HCT116 (cell line): Measurements from ENCODE around the gene TP53AIP1. TPM values are rescaled to one million over a fixed set of nuclear protein-coding genes. Genes with fewer than 3 reads are reported as not detected.

Experiments
- ATAC-seq: fragments of 200-7000 bp; cut with Tn5 transposase; 2 replicates; pipeline ENCODE4 v1.9.1; 2020; ENCODE audit warnings: mild to moderate bottlenecking, moderate library complexity
- BruUV-seq: library from RNA; stranded (reverse); fragments of 400-500 nt; replicated peaks from 2 replicates; lab custom pipeline; 2021; lab: Mats Ljungman, UMichigan
- CTCF ChIA-PET: fragments of 300-600 bp; sonication (Branson Sonifier 250); formaldehyde crosslinking; loops from one replicate; lab custom pipeline; 2021; ENCODE audit warnings: antibody characterized with exemption; lab: Charles Lee
- POLR2A ChIA-PET: fragments of 300-600, 350-600 bp; sonication (Branson Sonifier 250); formaldehyde crosslinking; loops from one replicate; lab custom pipeline; 2021; ENCODE audit warnings: antibody characterized with exemption; lab: Charles Lee
- RAD21 ChIA-PET, 2 experiments: fragments of 300-600 bp; sonication (Branson Sonifier 250); formaldehyde crosslinking; loops; one replicate each; lab custom pipeline; 2023; ENCODE audit warnings: low total read pairs in 2 of 2; ENCODE audit not compliant: uncharacterized antibody in 2 of 2, unreplicated experiment in 2 of 2, low non-redundant PET in 1 of 2; lab: Charles Lee
- DNase-seq: peaks from one replicate; pipeline ENCODE4 v3.0.0-alpha.2; 2010; ENCODE audit warnings: low read depth, low spot score
- H2AFZ ChIP-seq: fragments of 200-600 bp; shearing (Covaris generic), sonication (generic); 2 replicates; pipeline ENCODE4 v1.6.1; 2017; ENCODE audit warnings: low read depth, mixed run types, mixed read lengths, antibody characterized with exemption, low read length; ENCODE audit not compliant: poor library complexity, severe bottlenecking
- H3K27ac ChIP-seq: 2 replicates; pipeline ENCODE4 v1.5.1; 2012; ENCODE audit warnings: low read depth, low read length
- H3K27me3 ChIP-seq: fragments of 200-600 bp; sonication (generic); 2 replicates; pipeline ENCODE4 v1.6.1; 2016; ENCODE audit warnings: mixed run types, low read length, mixed read lengths; ENCODE audit not compliant: insufficient read depth
- H3K36me3 ChIP-seq, 2 experiments: fragments of 200-500 bp in 1 of 2; fragments of 200-600 bp in 1 of 2; sonication (Bioruptor generic) in 1 of 2; sonication (generic) in 1 of 2; 2 replicates each; pipeline versions ENCODE4 v1.5.1 to v1.6.1; 2014 to 2016; ENCODE audit warnings: low read length in 2 of 2, inconsistent platforms in 1 of 2, mixed read lengths in 1 of 2, mixed run types in 1 of 2; ENCODE audit not compliant: insufficient read depth in 2 of 2, control insufficient read depth in 1 of 2
- H3K4me1 ChIP-seq, 2 experiments: fragments of 200-600 bp in 1 of 2; sonication (generic) in 1 of 2; 2 replicates each; pipeline versions ENCODE4 v1.5.1 to v1.6.1; 2012 to 2017; ENCODE audit warnings: low read length in 2 of 2, inconsistent platforms in 1 of 2, mild to moderate bottlenecking in 1 of 2, mixed read lengths in 1 of 2, mixed run types in 1 of 2, moderate library complexity in 1 of 2; ENCODE audit not compliant: insufficient read depth in 2 of 2, control insufficient read depth in 1 of 2
- H3K4me2 ChIP-seq: fragments of 200-600 bp; sonication (generic); 2 replicates; pipeline ENCODE4 v1.6.1; 2017; ENCODE audit warnings: mixed run types, low read length, mixed read lengths
- H3K4me3 ChIP-seq, 2 experiments: fragments of 200-600 bp in 1 of 2; sonication (generic) in 1 of 2; replicated peaks in 1 of 2; 2 replicates each; pipeline ENCODE4 v1.5.1; 2011 to 2016; ENCODE audit warnings: low read length in 2 of 2, control low read depth in 1 of 2, low read depth in 1 of 2, mild to moderate bottlenecking in 1 of 2, mixed read lengths in 1 of 2, mixed run types in 1 of 2
- H3K79me2 ChIP-seq: fragments of 200-600 bp; sonication (generic); 2 replicates; pipeline ENCODE4 v1.6.1; 2017; ENCODE audit warnings: mild to moderate bottlenecking, mixed run types, low read length, moderate library complexity, mixed read lengths; ENCODE audit not compliant: insufficient read depth
- H3K9ac ChIP-seq: fragments of 200-600 bp; sonication (generic); 2 replicates; pipeline ENCODE4 v1.6.1; 2016; ENCODE audit warnings: low read length, mixed read lengths
- H3K9me2 ChIP-seq: fragments of 200-600 bp; sonication (generic), shearing (Covaris generic); 2 replicates; pipeline ENCODE4 v1.6.1; 2017; ENCODE audit warnings: mixed run types, mild to moderate bottlenecking, moderate library complexity; ENCODE audit not compliant: insufficient read depth
- H3K9me3 ChIP-seq, 2 experiments: fragments of 200-500 bp in 1 of 2; fragments of 200-600 bp in 1 of 2; sonication (Bioruptor generic) in 1 of 2; sonication (generic) in 1 of 2; 2 replicates each; pipeline ENCODE4 v1.6.1; 2014 to 2017; ENCODE audit warnings: low read length in 2 of 2, mixed read lengths in 2 of 2, inconsistent platforms in 1 of 2, low read depth in 1 of 2, mild to moderate bottlenecking in 1 of 2, mixed run types in 1 of 2, moderate library complexity in 1 of 2; ENCODE audit not compliant: control insufficient read depth in 1 of 2, insufficient read depth in 1 of 2
- H4K20me1 ChIP-seq: fragments of 200-600 bp; sonication (generic), shearing (Covaris generic); 2 replicates; pipeline ENCODE4 v1.6.1; 2017; ENCODE audit warnings: mixed run types, mild to moderate bottlenecking, moderate library complexity; ENCODE audit not compliant: insufficient read depth
- CEBPB ChIP-seq: IDR thresholded peaks from 2 replicates; pipeline ENCODE4 v1.6.1; 2012; ENCODE audit warnings: low read depth
- EGR1 ChIP-seq: IDR thresholded peaks from 2 replicates; pipeline ENCODE4 v1.6.1; 2012; ENCODE audit warnings: low read depth
- ELF1 ChIP-seq: IDR thresholded peaks from 2 replicates; pipeline ENCODE4 v1.6.1; 2012; ENCODE audit warnings: low read depth, borderline replicate concordance
- EZH2 ChIP-seq: fragments of 200-600 bp; sonication (generic); IDR thresholded peaks from 2 replicates; pipeline ENCODE4 v1.6.1; 2017; ENCODE audit warnings: antibody characterized with exemption, mixed run types
- EZH2phosphoT487 ChIP-seq: fragments of 200-600 bp; IDR thresholded peaks from 2 replicates; pipeline ENCODE4 v1.6.1; 2018; ENCODE audit warnings: antibody characterized with exemption, borderline replicate concordance
- FOSL1 ChIP-seq: IDR thresholded peaks from 2 replicates; pipeline ENCODE4 v1.6.1; 2012; ENCODE audit warnings: low read depth
- JUND ChIP-seq: IDR thresholded peaks from 2 replicates; pipeline ENCODE4 v1.6.1; 2012
- MAX ChIP-seq: IDR thresholded peaks from 2 replicates; pipeline ENCODE4 v1.6.1; 2012
- POLR2AphosphoS5 ChIP-seq: IDR thresholded peaks from 2 replicates; pipeline ENCODE4 v1.6.1; 2011; ENCODE audit warnings: mild to moderate bottlenecking, low read depth, low read length, moderate library complexity
- RAD21 ChIP-seq: IDR thresholded peaks from 2 replicates; pipeline ENCODE4 v1.6.1; 2012; ENCODE audit warnings: low read depth, mild to moderate bottlenecking
- SIN3A ChIP-seq: IDR thresholded peaks from 2 replicates; pipeline ENCODE4 v1.6.1; 2012; ENCODE audit warnings: low read depth
- SP1 ChIP-seq: IDR thresholded peaks from 2 replicates; pipeline ENCODE4 v1.6.1; 2012; ENCODE audit warnings: low read depth
- SRF ChIP-seq: IDR thresholded peaks from 2 replicates; pipeline ENCODE4 v1.6.1; 2012; ENCODE audit warnings: low read depth
- TCF7L2 ChIP-seq: IDR thresholded peaks from 2 replicates; pipeline ENCODE4 v1.7.0; 2011; ENCODE audit warnings: borderline replicate concordance, inconsistent platforms; ENCODE audit not compliant: insufficient read depth, insufficient read length; ENCODE audit errors: extremely low read depth
- YY1 ChIP-seq: IDR thresholded peaks from 2 replicates; pipeline ENCODE4 v1.6.1; 2011; ENCODE audit warnings: low read length, low read depth, moderate library complexity, mild to moderate bottlenecking; ENCODE audit not compliant: insufficient replicate concordance; ENCODE audit errors: extremely low read depth
- ZBTB33 ChIP-seq: IDR thresholded peaks from 2 replicates; pipeline ENCODE4 v1.6.1; 2011; ENCODE audit warnings: mild to moderate bottlenecking, low read length, moderate library complexity; ENCODE audit not compliant: insufficient replicate concordance; ENCODE audit errors: extremely low read depth
- ZNF274 ChIP-seq: fragments of 200-500 bp; sonication (Bioruptor generic); IDR thresholded peaks from 2 replicates; pipeline ENCODE4 v1.6.1; 2014; ENCODE audit warnings: mild to moderate bottlenecking, low read depth, low read length, inconsistent platforms
- intact Hi-C: fragments of 100-400 bp; cut with micrococcal nuclease; formaldehyde crosslinking; loops from 2 replicates; pipeline ENCODE4 v1.10.0; 2022
- total RNA-seq: library from RNA; stranded (reverse); gene quantifications from one replicate; pipeline ENCODE4 v1.2.1, GENCODE V29; 2021; ENCODE audit not compliant: unreplicated experiment

Gene TP53AIP1
- total RNA-seq, 1 experiment from 2014 or later: 0.15 TPM

- intact Hi-C loops: no loop called here
- Histone ChIP-seq H3K4me3 (no peak overlapping the region), H3K36me3 (no peaks in the 10 kb centered on the region), H4K20me1 (no peaks in the 10 kb centered on the region), H3K79me2 (no peaks in the 10 kb centered on the region), H3K9me3 (no peaks in the 10 kb centered on the region), H3K4me2 (no peak overlapping the region), H3K4me1 (no peaks in the 10 kb centered on the region), H3K27ac (no peak overlapping the region), H3K27me3 (no peaks in the 10 kb centered on the region), H3K9ac (no peak overlapping the region), H2AFZ (no peak overlapping the region), H3K9me2 (no peaks in the 10 kb centered on the region)
- ChIA-PET RAD21 (no interaction called here), CTCF (no interaction called here), POLR2A (no interaction called here)
- TF ChIP-seq SP1 (no peak), ELF1 (no peak)
- no peak for ATAC-seq
- no peak for DNase-seq
- no TSS peak for BruUV-seq
These were observed 17.4 kb downstream of the TP53AIP1 start for GRCh38 chr11:128925250-128925600.

GRCh38 chr11:128924510-128925249, 18.0 kb downstream of the TP53AIP1 start:
- no peak overlapping the region for H3K9ac ChIP-seq
- H3K27me3 ChIP-seq: no peaks in the 10 kb centered on the region
- ChIA-PET POLR2A (no interaction called here), RAD21 (no interaction called here), CTCF (no interaction called here)
- H2AFZ ChIP-seq: no peak overlapping the region
- no peaks in the 10 kb centered on the region for H3K79me2 ChIP-seq
- no peaks in the 10 kb centered on the region for H3K9me2 ChIP-seq
- no peak overlapping the region for H3K27ac ChIP-seq
- H3K36me3 ChIP-seq: no peaks in the 10 kb centered on the region
- BruUV-seq: no TSS peak
- DNase-seq (no peak), ATAC-seq (no peak)
- no peak overlapping the region for H3K4me3 ChIP-seq
- no peak overlapping the region for H3K4me2 ChIP-seq
- TF ChIP-seq MAX: no peak
- TF ChIP-seq EZH2phosphoT487: no peak
- TF ChIP-seq EGR1: no peak
- no peak for TF ChIP-seq YY1
- no peak for TF ChIP-seq RAD21
- no peak for TF ChIP-seq FOSL1
- no peak for TF ChIP-seq SIN3A
- no peak for TF ChIP-seq POLR2AphosphoS5
- TF ChIP-seq ZBTB33: no peak
- no peak for TF ChIP-seq SRF
- no peak for TF ChIP-seq CEBPB
- no peak for TF ChIP-seq EZH2
- no peak for TF ChIP-seq ZNF274
- TF ChIP-seq JUND: no peak
- TF ChIP-seq TCF7L2: no peak
- no peak for TF ChIP-seq ELF1
- H4K20me1 ChIP-seq: no peaks in the 10 kb centered on the region
- intact Hi-C loops: no loop called here
- no peaks in the 10 kb centered on the region for H3K4me1 ChIP-seq
- no peaks in the 10 kb centered on the region for H3K9me3 ChIP-seq
